Muscle layer of duodenum (tissue), 2 donors: ENCODE data around the gene VEGFD.

Experiments
- H3K27ac ChIP-seq: one replicate; pipeline ENCODE4 v1.7.0; 2013; ENCODE audit warnings: mild to moderate bottlenecking, low read length
- H3K27me3 ChIP-seq: one replicate; pipeline ENCODE4 v1.7.0; 2013; ENCODE audit warnings: low read depth, mild to moderate bottlenecking, control low read depth, low read length
- H3K36me3 ChIP-seq, 2 donors: one replicate each; pipeline ENCODE4 v1.7.0; 2013; ENCODE audit warnings: low read length in 2 of 2, control low read depth in 1 of 2, mild to moderate bottlenecking in 1 of 2; ENCODE audit not compliant: insufficient read depth in 2 of 2, control insufficient read depth in 1 of 2
- H3K4me1 ChIP-seq, 2 donors: one replicate each; pipeline ENCODE4 v1.7.0; 2013; ENCODE audit warnings: low read length in 2 of 2, mild to moderate bottlenecking in 2 of 2, control low read depth in 1 of 2, moderate library complexity in 1 of 2; ENCODE audit not compliant: insufficient read depth in 2 of 2, control insufficient read depth in 1 of 2
- H3K4me3 ChIP-seq, 2 donors: one replicate each; pipeline ENCODE4 v1.7.0; 2013; ENCODE audit warnings: low read length in 2 of 2, low read depth in 1 of 2, mild to moderate bottlenecking in 1 of 2
- H3K9me3 ChIP-seq, 2 donors: one replicate each; pipeline ENCODE4 v1.7.0; 2013; ENCODE audit warnings: low read length in 2 of 2, control low read depth in 1 of 2, mild to moderate bottlenecking in 1 of 2; ENCODE audit not compliant: control insufficient read depth in 1 of 2
- donor health status: healthy.

Gene VEGFD, protein sequence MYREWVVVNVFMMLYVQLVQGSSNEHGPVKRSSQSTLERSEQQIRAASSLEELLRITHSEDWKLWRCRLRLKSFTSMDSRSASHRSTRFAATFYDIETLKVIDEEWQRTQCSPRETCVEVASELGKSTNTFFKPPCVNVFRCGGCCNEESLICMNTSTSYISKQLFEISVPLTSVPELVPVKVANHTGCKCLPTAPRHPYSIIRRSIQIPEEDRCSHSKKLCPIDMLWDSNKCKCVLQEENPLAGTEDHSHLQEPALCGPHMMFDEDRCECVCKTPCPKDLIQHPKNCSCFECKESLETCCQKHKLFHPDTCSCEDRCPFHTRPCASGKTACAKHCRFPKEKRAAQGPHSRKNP

DNA sequence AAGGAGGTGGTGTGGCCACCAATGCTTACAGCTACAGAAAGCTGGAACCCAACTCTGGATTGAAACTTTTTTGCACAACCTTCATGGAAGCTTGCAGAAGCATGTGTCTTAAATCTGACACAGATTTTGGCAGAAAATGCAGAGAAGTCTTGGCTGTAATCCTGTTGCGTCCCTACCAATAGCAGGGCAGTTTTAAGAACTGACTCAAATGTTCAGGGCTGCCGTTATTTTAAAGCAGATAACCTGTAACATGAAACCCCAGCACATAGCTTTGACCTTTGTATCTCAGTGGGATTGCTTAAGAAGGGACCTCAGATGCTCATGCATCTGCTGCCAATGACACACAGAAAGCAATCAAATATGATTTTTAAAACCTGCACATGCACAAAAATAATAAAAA lies at the start of gene VEGFD:
Gene VEGFD (minus strand): TSS at position 110 of the 400 bp plus-strand sequence. CDS start 467 bp downstream, outside the sequence.
- H3K27me3 ChIP-seq, result no peaks in the 10 kb centered on the region
- no peaks in the 10 kb centered on the region for H3K4me1 ChIP-seq
- H3K4me3 ChIP-seq, result no peak within 1 kb of the TSS
- no peaks in the 10 kb centered on the region for H3K9me3 ChIP-seq
- H3K36me3 ChIP-seq, result no peaks in the 10 kb centered on the region
- no peak within 1 kb of the TSS for H3K27ac ChIP-seq

DNA sequence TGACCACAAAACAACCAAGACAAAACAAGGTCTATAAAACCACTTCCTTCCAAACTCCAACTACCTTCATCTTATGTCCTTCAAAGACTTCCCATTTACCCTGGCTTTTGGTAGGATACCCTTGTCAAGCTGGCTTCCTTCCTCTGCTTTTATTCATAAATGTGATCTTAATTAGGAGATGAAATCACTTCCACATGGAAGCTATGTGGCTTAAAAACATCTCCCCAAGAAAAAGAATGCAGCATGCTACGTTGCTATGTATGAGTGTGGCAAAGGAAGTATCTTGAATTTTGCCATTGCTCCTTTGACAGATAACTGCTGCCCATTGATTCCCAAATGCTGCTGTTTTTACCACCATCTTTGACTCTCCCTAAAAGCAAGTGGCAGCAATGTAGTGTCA lies 46.4 kb upstream of the VEGFD start:
- Histone ChIP-seq H3K4me1 (no peaks in the 10 kb centered on the region), H3K9me3 (no peaks in the 10 kb centered on the region), H3K27me3 (no peaks in the 10 kb centered on the region), H3K36me3 (no peaks in the 10 kb centered on the region), H3K27ac (no peak overlapping the region), H3K4me3 (no peak overlapping the region)

DNA sequence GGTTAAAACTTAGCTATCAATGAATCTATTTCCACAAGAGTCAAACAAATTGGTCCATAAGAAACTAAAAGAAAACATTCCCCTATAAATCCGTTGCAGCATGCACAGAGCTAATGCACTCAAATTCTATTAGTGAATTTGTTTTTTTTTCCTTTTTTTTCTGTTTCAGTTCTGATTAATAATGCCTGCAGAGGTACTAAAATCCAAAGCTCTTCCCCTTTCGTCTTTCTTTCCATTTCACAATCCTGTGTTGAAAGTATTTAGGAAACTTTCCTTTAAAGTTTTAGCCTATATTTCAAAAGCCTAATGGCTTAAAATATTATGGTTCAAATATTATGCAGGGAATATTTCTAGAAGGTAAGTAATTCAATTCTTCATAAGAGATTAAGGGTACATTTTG lies 45.9 kb upstream of the VEGFD start:
- H3K27me3 ChIP-seq, result no peaks in the 10 kb centered on the region
- no peaks in the 10 kb centered on the region for H3K4me1 ChIP-seq
- no peaks in the 10 kb centered on the region for H3K36me3 ChIP-seq
- no peak overlapping the region for H3K27ac ChIP-seq
- H3K4me3 ChIP-seq, result no peak overlapping the region
- no peaks in the 10 kb centered on the region for H3K9me3 ChIP-seq

DNA sequence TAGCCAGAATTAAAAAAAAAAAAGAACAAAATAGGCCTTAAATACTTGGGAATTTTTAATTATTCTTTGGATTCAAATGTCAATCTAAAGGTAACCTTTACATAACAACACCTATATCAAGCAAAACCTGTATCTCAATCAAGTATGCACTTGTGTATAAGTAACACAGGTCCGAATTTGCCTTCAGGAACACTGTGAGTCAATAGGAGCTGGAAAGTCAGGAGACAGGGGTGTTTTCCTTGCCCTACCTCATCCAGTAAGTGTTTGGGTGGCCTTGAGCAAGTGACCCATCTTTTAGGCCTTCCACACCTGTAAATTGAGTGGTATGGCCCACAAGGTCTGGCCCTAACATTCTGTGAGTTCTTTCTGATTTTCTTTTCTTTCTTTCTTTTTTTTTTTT lies 40.8 kb upstream of the VEGFD start:
- no peaks in the 10 kb centered on the region for H3K9me3 ChIP-seq
- H3K4me1 ChIP-seq, result no peaks in the 10 kb centered on the region
- no peak overlapping the region for H3K4me3 ChIP-seq
- H3K27me3 ChIP-seq, result no peaks in the 10 kb centered on the region
- H3K36me3 ChIP-seq, result no peaks in the 10 kb centered on the region
- H3K27ac ChIP-seq, result no peak overlapping the region

DNA sequence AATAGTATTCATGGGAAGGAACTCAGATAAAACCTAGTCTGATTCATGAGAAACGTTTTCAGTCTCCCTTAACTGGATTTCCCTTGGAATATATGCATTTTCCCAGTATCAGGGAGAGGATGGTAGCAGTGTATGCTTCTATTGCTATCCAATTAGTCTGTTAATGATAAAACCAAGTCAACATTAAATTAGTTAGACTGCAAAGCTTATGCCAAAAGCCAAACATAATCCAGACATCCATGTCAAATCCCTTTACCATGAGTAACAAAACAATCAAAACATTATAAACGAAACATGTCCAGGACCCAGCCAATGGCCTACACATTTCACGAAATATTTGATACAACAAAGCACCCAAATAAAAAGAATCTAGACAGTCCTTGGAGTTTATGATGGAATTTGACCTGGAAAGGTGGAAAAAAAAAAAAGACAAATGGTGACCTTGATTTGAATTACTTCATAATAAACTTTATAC lies 34.5 kb upstream of the VEGFD start:
- no peak overlapping the region for H3K27ac ChIP-seq
- H3K36me3 ChIP-seq, result no peaks in the 10 kb centered on the region
- H3K27me3 ChIP-seq, result no peaks in the 10 kb centered on the region
- no peak overlapping the region for H3K4me3 ChIP-seq
- H3K9me3 ChIP-seq, result no peaks in the 10 kb centered on the region
- H3K4me1 ChIP-seq, result no peaks in the 10 kb centered on the region

DNA sequence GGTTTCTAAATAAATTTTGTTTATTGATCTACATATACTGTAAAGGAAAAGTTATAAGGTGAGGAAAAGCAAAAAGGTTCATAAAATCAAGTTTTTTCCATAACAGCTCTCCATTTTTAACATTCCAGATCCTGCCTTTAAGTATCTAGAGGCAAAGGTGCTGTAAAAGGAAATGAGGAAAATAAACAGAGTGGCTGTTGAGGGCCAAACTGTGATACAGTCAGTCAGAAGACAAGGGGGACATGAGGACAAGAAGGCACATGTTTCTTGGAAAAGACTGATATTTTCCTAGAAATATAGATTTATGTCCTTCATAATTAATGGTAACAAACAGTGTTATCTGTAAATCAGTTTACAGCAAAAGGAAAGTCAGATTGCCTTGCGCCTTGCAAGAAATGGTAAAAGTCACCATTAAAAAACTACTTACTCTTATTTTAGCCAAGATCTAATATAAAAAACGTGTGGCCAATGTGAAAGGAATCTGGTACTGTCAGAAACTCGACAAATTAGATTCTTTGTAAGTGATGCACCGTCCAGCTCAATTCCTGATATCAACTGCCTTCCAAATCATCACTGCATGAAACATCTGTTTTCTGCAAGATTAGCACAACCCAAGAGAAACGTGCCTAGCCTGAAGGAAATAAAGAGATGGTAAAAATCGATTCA lies 34.0 kb upstream of the VEGFD start:
- no peaks in the 10 kb centered on the region for H3K36me3 ChIP-seq
- no peaks in the 10 kb centered on the region for H3K4me1 ChIP-seq
- H3K4me3 ChIP-seq, result no peak overlapping the region
- H3K9me3 ChIP-seq, result no peaks in the 10 kb centered on the region
- no peak overlapping the region for H3K27ac ChIP-seq
- no peaks in the 10 kb centered on the region for H3K27me3 ChIP-seq

DNA sequence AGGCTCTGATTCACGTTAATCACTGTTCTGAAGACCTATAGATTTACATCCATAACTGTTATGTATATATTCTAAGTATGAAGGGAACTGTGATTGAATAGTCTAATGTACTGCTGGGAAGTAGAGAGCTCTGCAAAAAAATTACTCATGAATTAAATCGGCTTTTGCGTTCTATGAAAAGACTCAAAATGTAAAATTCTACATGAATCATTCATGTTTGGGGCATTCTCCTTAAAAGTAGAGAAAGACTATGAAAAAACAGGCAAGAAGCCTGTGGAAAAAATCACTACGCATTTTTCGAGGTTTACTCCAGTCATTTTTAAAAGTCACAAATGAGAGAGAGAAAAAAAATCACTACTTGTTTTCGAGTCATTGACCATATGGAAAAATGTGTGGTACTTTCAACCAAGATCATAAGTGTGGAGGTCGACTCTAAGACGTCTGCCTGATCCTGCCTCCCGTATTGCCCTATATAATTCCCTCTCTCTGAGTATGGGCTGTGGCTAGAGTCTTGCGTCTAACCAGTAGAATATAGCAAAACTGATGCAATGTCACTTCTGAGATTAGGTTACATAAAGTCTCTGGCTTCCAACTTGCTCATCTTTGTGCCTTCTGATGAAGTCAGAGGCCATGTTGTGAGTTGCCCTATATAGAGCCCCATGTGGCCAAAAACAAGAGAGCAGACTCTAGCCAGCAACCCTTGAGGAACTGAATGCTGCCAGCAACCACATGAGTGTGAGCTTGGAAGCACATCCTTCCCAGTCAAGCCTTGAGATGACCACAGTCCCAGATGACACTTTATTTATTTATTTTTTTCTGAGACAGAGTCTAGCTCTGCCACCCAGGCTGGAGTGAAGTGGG lies 32.1 kb upstream of the VEGFD start:
- Histone ChIP-seq H3K27ac (no peak overlapping the region), H3K36me3 (no peaks in the 10 kb centered on the region), H3K4me3 (no peak overlapping the region), H3K27me3 (no peaks in the 10 kb centered on the region), H3K4me1 (no peaks in the 10 kb centered on the region), H3K9me3 (no peaks in the 10 kb centered on the region)

DNA sequence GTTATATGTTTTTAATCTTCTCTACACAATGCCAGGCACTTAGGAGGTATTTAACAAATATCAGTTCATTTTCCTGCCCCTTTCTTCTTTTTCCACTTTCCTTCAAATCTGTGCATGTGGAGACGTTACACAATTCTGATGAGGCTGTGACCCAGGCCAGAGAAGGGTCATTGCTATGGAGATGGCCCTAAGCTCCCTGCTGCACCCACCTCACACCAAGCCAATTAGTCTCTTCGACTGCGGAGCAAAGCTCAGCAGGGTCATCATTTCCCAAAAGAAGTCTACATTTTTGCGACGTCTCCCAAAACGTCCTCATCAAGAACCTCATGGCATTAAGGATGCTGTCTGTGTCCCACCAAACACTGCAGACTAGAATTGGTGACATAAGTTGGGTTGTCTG lies 28.9 kb upstream of the VEGFD start:
- Histone ChIP-seq H3K36me3 (no peaks in the 10 kb centered on the region), H3K27me3 (no peaks in the 10 kb centered on the region), H3K27ac (no peak overlapping the region), H3K4me3 (no peak overlapping the region), H3K9me3 (no peaks in the 10 kb centered on the region), H3K4me1 (no peaks in the 10 kb centered on the region)

DNA sequence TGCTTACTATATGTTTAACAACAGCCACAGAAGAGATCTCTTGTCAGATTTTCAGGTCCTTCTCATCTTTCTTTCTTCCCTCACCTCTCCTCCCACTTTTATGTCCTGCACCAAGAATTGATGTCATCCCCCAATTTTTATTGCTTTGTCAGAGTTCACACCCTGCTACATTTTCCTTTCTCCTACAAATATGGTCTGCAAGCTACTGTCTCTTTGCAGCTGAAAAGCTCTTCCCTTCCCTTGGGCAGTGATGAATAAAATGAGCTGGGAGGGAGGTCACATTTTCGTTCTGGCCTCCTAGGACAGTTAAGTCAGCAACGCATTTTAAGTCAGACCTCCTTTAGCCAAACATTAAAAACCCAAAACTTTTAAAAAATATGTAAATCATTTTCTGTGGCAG lies 26.7 kb upstream of the VEGFD start:
- H3K4me1 ChIP-seq, result no peaks in the 10 kb centered on the region
- H3K27me3 ChIP-seq, result no peaks in the 10 kb centered on the region

DNA sequence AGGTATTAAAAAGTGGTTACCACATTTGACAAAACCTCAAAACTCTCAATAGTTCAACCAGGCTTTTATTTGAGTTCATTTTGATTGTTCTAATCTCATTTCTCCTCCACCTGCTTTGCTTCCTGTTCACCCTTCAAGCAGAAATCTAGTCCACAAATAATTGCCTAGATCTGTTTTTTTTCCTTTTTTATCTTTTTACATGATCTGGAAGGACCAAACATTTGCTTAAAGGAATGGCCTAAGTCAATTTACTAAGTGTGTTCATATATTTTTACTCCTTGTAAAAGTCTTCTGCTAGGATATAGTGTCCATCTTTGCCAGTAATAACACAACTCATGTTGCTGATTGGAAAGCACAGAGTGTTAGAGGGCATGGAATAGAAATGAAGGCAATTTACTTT lies 26.2 kb upstream of the VEGFD start:
- H3K27me3 ChIP-seq, result no peaks in the 10 kb centered on the region
- no peak overlapping the region for H3K4me3 ChIP-seq
- H3K4me1 ChIP-seq, result peaks cover 0 to 3% of the 10 kb centered on the region in 2 donors
- no peaks in the 10 kb centered on the region for H3K36me3 ChIP-seq
- no peak overlapping the region for H3K27ac ChIP-seq
- no peaks in the 10 kb centered on the region for H3K9me3 ChIP-seq

More for the DNA sequence above, 26.7 kb upstream of the VEGFD start:
- H3K36me3 ChIP-seq, result no peaks in the 10 kb centered on the region
- no peaks in the 10 kb centered on the region for H3K9me3 ChIP-seq
- H3K4me3 ChIP-seq, result no peak overlapping the region
- H3K27ac ChIP-seq, result no peak overlapping the region

DNA sequence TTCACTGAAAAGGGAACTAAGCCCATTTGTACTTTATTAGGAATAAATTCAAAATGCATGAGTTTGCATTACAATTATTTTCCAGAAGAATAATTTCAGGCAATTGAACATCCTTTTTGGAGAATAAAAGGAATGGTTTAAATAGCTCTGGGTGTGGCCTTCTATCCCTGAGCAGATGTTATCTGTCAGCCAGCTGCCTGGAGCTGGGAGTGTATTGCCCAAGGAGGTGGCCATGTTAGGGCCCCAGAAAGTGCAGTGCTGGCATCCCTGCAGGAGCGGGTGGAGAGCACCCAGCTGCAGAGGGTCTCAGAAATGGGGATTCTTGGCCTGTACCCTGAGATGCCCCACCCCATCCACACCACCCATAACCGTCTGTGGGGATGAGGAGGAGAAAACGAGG lies 21.6 kb upstream of the VEGFD start:
- Histone ChIP-seq H3K9me3 (no peaks in the 10 kb centered on the region), H3K27me3 (no peaks in the 10 kb centered on the region), H3K36me3 (no peaks in the 10 kb centered on the region), H3K27ac (no peak overlapping the region), H3K4me3 (no peak overlapping the region), H3K4me1 (peaks cover 0 to 4% of the 10 kb centered on the region in 2 donors)
